HS-5 (cell line): ENCODE results near the gene PRICKLE4.
"Not testable (repeated sequence)": the region's sequence is repeated elsewhere in the genome, so short reads cannot be mapped to it uniquely, and the experiment has no call there.

Source experiments
- DNase-seq: peaks from one replicate; pipeline ENCODE4 v3.0.0-alpha.2; 2012; ENCODE audit warnings: low read depth

PRICKLE4 gene

DNA sequence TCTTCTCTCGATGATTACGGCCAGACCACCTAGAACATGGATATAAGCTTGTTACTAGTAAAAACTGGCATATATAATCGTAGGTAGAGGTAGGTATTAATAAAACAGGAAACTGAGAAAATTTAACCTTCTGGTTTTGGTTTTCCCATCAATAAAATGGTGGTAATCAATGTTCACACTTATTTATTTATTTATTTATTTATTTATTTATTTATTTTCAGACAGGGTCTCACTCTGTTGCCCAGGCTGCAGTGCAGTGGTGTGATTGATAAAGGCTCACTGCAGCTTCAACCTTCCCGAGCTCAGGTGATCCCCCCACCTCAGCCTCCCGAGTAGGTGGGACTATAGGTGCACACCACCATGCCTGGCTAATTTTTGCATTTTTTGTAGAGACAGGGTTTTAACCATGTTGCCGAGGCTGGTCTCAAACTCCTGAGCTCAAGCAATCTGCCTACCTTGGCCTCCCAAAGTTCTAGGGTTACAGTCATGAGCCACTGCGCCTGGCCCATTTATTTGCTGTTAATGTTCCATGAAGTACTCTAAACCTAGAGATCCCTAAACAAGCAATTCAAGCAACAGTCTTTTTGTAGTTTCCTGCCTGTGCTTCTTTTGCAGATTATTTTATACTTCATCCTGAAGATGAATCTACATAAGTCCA lies 18.4 kb downstream of the PRICKLE4 start:
- no peak for DNase-seq

DNA sequence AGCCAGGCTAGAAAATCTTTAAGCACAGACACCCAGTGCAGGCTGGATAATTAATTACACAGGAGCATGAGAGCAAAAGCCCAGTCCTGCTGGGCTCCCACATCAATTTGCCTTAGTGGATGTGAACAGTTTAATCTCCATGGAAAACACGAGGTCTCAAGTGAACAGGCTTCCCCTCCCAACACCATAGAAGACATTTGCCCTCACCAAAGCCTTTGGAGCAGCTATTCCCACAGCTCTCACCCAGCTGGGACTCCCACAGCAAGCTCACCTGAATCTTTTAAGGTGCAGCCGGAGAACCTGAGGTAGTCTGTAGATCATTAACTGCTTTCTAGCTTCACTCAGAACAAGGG lies 19.0 kb downstream of the PRICKLE4 start:
- no peak for DNase-seq

DNA sequence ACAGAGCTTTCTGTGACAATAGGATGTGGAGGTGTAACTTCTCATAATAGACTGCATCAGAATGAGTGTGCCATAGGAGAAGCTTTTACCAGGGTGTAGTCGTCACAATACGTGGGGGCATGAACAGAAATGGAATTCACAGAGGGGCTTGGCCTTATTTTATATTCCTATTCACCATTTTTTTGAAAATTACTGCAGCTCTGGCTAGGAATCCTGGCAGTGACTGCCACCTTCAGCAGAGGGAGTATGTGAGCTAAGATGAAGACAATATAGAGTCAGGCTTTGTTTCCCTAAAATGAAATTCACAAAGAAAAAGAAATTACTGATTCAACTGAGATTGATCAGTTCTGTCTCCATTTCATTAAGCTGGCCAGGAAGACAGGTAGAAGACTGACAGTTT lies 20.8 kb downstream of the PRICKLE4 start:
- no peak for DNase-seq

DNA sequence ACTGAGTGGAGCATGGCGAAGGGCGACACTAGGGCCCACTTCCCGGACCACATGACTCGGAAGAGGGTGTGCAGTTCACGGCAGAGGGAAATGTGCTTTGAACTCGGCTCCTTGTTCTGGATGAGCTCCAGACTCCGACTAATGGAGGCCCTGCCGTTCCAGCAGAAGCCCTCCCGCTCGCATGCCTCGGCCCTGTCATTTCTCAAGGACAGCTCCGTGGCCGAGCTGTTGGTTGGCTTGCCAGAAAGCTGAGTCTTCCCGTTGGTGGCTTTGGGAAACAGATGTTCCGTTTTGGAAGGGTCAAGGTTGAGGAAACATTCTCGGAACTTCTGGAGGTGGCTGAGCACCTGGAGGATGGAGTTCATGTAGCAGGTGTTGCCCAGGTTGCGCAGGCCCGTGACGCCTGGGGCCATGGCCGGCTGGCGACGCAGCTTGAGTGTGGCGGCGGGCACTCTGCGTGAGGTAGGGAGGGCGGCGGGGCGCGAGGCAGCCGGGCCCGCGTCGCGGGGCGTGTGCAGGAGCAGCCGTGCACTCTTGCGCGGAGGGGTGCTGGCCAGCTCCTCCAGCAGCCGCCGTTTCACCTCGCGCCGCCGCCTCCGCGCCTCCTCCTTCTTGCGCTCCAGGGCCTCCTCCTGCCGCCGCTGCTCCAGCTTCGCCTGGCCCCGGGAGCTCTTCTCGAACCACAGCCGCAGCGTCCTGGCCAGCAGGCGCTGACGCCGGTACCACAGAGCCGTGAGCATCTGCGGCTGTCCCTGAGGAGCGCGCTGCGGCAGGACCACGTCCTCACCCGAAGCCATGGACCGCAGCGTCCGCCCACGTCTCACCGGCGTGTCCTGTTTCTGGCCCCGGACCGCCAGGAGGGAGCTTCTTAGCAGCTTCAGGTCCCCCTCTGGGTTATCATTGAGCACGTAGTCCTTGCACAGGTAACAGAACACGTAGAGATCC lies 25.5 kb downstream of the PRICKLE4 start:
- DNase-seq, result no peak

DNA sequence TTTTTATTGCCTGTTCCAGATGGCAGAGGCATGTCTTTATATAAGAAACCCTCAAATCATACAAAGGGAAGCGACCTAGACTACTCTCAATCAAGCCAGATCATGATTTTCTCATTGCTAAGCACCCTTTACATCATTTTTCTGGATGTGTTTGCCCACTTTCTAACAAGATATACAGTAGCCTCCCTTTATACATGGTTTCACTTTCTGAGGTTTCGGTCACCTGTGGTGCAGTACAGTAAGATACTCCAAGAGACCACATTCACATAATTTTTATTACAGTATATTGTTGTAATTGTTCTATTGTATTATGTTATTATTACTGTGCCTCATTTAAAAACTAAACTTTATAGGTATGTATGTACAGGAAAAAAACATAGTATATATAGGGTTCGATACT lies 30.5 kb downstream of the PRICKLE4 start:
- DNase-seq, result no peak

DNA sequence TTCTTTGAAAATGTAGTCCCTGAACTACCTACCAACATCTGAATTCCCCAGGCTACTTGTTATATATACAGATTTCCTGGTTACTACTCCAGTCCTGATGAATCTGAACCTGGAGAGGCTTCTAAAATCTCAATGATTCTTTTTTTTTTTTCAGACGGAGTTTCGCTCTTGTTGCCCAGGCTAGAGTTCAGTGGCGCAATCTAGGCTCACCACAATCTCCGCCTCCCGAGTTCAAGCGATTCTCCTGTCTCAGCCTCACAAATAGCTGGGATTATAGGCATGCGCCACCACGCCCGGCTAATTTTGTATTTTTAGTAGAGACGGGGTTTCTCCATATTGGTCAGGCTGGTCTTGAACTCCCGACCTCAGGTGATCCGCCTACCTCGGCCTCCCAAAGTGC lies 31.4 kb downstream of the PRICKLE4 start:
- DNase-seq, result not testable (repeated sequence)

DNA sequence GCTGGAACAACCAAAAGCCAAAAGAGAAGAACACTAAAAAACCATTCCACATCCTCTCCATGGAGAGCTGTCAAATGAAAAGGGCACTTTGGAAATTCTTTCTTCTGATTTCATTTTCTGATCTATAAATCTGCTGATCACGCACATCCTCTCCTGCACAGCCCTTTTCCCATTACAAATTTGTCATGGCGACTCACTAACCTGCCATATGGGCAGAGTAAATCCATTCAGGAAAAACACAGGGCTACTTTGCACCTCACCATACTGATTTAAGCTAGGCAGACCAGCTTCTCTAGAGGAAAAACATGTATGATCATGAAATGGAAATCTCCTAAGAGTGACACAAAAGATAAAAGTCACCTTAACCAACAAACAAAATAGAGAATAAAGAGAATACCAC lies 32.9 kb downstream of the PRICKLE4 start:
- peak; percentile 10 for DNase-seq

DNA sequence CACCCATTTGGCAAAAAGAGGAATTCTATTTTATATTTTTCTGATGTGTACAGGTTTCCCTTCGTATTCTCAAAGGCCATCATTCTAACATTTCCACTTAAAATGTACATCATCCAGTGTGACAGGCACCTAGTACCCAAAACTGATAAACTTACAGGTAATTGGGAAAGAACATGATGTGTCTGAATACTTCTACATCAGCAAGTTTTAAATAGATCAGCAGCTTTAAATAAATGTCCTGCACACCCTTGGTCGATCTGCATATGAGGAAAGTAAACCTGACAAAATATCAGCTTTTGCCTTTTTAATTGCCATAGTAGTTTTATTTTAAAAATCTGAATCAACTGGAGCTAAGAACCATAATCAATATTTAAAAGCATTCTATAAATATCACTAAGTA lies 33.4 kb downstream of the PRICKLE4 start:
- DNase-seq, result no peak

DNA sequence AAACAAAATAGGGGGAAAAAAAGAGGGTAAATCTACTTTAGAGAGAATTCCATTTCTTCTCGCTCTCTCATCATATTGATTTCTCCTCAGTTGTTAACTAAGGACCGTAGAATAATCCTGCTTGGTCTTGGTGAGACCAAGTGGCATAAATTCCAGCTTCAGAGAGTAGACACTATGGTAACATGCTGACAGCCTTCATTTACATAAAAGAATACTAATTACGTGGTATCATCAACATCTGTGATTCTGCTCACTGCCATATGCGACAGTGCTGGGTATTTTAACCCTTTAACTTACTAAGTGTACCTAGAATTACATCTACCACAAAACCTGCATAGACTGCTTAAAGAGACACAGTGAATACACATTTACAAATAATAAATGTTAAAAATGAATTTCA lies 34.0 kb downstream of the PRICKLE4 start:
- DNase-seq, result no peak

DNA sequence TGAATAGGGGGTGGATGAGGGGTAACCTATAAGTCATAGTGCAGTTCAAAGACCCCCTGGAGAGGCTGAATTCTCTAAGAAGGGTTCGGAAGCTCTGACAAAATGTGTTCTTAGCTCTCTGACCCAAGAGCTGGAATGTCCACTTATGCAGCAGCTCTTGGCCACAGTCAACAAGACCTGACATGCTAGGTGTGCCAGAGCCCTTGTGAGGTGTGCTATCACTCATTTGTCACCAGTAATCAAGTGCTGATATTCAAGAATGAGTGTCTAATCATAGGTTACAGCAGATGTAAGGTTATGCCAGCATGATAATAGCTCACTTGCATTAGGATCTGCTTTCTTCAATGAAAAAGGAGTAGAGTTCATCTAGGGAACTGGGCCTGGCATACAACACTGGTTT lies 35.0 kb downstream of the PRICKLE4 start:
- no peak for DNase-seq

DNA sequence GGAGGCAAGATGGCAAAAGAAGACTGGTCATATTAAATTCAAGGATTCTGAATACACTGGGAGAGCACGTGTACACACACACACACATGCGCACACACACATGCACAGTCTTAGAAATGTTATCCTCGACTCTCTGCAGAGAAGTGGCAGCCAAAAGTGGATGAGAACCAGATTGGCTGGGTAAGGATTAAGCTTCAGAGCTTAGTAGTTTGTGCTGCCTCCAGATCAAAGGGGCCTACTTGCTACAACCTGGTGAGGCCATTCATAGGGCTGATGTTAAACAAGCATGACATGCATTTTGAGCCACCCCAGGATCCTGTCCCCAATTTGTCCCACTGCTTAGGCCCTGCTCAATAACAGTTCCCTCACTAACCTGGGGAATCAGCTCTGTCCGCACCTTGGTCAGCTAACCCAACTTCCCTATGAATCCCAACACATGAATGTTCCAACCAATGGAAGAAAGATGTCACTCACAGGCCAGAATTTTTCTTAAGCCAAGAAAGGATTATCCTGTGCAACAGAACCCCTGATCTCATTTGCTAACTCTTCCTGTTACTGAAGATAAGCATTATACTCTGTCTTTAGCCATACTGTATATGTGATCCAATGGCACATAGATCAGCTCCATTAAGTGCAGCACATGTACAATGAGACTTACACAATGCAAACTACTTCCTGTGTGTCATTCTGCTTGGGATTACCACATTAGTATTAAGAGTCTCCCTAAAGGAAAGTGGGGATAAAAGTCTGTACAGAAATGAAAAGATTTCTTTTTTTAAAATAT lies 37.9 kb downstream of the PRICKLE4 start:
- DNase-seq, result peak; percentile 2

DNA sequence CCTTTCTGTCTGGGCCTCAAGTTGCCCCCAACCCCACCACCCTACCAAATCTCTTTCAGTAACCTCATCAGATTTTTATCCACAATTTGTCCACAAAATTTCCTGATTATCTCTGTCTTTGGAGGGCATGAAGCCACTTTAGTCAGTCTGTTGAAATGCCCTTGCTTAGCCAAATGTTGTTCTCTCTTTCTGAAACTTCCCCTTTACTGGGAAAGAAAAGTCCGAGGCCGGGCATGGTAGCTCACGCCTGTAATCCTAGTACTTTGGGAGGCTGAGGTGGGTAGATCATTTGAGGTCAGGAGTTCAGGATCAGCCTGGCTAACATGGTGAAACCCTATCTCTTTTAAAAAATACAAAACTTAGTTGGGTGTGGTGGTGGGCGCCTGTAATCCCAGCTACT lies 40.7 kb downstream of the PRICKLE4 start:
- no peak for DNase-seq

DNA sequence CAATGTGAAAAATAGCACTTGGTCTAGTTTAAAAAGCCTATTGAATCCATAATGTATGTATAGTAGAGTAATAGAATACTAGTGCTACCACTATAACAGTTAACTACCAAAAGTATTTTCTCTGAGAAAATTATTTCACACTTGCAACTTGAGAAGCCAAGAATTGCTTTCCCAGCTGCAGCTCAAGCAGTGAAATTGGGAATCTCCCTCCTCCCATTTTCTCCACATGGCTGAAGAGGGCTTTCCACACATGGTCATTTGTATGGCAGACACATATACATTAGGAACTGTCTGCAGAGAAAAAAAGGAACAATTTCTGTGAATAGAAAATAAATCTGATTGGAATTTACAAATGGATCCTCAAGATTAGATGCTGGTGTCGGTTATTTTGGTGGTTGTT lies 41.4 kb downstream of the PRICKLE4 start:
- no peak for DNase-seq

DNA sequence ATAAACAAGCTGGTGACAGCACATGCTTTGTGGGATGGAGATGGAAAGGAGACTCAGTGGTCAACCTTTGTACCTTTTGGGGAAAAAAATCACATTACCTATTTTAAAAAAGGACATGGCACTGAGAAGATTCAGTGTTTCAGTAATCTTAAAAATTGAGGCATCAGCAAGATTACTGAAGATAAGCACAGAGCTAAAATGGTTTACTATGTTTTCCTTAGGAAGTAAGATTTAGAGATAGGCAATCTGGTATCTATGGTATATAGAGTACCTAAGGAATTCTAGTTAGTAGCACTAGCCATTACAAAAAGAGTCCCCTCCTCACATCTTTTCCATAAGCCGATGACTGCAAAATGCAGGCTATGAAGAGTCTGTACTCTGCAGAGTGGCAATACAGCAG lies 42.6 kb downstream of the PRICKLE4 start:
- DNase-seq, result no peak

DNA sequence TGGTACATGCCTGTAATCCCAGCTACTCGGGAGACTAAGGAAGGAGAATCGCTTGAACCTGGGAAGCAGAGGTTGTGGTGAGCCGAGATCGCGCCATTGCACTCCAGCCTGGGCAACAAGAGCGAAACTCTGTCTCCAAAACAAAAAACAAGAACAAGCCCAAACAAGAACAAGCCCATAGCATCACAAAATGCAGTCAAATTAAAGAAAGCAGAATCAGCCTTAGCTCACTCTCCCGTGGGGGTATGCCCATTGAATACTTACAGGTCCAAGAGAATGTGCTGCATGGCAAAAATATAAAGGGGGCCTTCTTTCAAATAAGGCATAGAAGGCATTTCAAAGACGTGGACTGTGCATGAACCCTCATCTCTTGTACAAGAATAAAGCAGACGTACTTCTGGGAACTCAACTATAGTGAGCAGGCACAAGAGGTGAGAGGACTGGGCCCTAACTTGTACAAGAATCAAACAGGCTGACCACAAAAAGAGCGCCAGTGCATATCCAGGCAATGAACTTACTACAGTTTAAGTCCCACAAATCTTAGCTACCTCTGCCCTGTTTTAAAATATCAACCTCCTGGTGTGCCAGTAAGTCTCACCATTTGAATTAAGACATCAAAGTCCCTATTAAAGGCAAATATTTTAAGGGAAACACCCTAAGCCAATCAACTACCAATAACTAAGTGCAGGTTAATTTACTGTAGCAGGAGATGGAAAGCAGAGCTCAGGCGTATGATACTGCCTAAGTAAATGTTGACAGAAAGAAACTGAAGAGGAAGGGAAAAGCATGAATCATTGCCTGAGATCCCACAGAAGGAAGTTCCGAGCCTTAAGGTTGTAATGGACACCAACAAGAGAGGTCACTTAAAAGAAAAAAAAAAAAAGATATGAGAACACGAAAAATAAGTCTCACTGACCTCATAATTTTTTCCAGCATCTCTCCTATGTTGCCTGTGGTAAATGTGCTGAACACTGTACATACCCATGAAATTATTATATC lies 44.3 kb downstream of the PRICKLE4 start:
- no peak for DNase-seq

DNA sequence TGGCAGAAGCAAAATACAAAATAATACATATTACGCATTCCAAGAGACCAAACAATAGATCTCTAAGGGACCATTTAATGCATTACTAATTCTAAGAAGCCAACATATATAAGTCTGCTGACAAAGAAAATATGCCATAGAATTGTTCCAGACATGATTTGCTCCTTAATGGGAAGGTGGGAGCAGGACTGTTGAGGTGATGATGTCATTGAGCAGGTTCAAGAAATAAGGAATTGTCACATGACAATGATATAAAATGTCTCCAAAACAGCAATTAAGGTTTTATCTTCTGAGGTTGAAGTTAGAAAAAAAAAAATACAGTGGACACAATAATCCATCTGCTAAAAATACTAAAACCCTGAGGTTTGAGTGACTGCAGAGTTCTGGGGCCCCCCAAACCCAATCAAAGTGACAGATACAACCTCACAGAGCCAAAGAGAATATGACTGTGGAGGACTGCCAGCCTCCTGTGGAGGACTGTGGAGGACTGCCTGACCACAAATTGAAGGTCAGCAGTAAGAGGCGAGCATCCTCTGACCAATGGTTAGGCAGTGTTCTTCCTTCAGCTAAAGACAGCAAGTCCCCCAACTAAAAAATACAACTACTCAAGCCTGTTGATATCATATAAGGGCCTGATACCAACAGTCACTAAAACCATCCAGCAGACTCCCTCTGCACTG lies 45.9 kb downstream of the PRICKLE4 start:
- DNase-seq, result no peak

DNA sequence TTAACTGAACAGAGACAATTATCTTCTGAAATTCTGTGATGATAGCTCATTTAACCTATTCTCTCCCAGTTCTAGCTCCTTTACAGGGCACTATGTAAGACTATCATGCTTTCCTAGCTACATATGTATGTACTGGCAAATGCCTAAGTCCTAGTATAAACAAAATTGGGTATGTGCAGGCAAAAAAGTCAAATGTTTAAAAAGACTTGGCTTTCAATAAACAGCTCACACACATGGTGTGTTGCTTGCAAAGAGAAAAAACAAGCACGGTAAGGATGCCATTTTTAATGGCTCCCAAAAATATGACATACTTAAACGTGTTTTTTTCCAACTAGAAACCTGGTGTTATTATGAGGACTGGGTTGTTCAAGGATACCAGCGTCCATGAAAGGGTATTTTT lies 51.7 kb downstream of the PRICKLE4 start:
- DNase-seq, result no peak

DNA sequence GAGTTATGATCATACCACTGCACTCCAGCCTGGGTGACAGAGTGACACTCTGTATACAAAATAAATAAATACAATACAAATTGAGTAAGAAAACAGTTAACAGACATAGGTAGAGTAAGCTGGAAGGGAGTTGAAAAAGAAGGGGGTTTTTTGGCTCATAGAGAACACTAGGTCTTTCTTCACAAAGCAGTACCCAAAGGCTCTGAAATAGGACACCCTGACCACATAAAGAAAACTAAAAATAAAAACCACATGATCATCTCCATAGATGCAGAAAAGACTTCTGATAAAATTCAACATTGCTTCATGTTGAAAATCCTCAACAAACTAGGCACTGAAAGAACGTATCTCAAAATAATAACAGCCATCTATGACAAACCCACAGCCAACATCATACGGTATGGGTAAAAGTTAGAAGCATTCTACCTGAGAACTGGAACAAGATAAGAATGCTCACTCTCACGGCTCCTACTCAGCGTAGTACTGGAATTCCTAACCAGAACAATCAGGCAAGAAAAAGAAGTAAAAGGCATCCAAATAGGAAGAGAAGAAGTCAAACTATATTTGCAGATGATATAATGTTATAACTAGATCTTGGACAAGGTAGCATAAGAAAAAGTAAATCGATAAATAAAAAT lies 55.6 kb downstream of the PRICKLE4 start:
- DNase-seq, result no peak

DNA sequence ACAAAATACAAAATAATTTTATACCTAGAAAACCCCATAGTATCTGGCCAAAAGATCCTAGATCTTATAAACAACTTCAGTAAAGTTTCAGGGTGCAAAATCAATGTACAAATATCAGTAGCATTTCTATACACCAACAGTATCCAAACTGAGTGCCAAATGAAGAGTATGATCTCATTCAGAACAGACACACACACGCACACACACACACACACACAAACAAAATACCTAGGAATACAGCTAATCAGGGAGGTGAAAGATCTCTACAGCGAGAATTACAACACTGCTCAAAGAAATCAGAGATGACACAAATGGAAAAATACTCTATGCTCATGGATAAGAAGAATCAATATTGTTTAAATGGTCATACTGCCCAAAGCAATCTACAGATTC lies 56.1 kb downstream of the PRICKLE4 start:
- DNase-seq, result no peak
